Measurements from ENCODE around the gene BTG2. TPM values are rescaled to one million over a fixed set of nuclear protein-coding genes. Genes with fewer than 3 reads are reported as not detected.

The BTG2 gene
- total RNA-seq, 1 experiment from 2014 or later = 2.2 TPM

DNA sequence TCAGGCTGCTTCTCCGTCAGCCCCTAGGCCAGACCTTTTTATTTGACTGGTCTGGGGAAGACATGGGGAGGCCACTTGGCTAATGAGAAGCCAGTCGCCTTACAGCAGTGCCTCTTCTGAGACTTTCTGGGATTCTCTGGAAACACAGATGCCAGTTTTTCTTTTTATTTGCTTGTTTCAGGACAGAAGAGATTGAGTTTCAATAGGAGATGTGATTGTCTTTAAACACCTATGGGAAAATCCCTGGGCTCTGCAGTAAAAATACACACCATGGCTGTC lies 15.4 kb upstream of the BTG2 start:
- Histone ChIP-seq H3K4me1 (ENCODE audit: insufficient read depth, low read length) (no peaks in the 10 kb centered on the region; the same call in 1 of the 2 replicates), H3K9ac (ENCODE audit: low read length) (no peak overlapping the region), H4K20me1 (ENCODE audit: low read length) (no peaks in the 10 kb centered on the region), H3K27me3 (ENCODE audit: low read length) (peaks cover 53% of the 10 kb centered on the region), H3K4me2 (ENCODE audit: low read length) (no peak overlapping the region), H3K9me3 (ENCODE audit: low read length) (no peaks in the 10 kb centered on the region), H3F3A (ENCODE audit: low read length, unreplicated experiment) (no peaks in the 10 kb centered on the region), H3K79me2 (ENCODE audit: low read length) (no peaks in the 10 kb centered on the region), H2AFZ (ENCODE audit: low read length) (no peak overlapping the region), H3K4me3 (ENCODE audit: low read length) (no peak overlapping the region), H3K27ac (ENCODE audit: low read length) (no peak overlapping the region), H3K36me3 (ENCODE audit: low read depth, low read length) (no peaks in the 10 kb centered on the region), H3K9me2 (replicated peaks; ENCODE audit: low read length) (no peaks in the 10 kb centered on the region)
- no TSS peak for BruUV-seq (replicated peaks)
- TF ChIP-seq EZH2 (IDR thresholded peaks at IDR 0.05; ENCODE audit: low read length, unreplicated experiment) (no peak), EZH2phosphoT487 (IDR thresholded peaks at IDR 0.05; ENCODE audit: borderline replicate concordance, low read length) (no peak), CTCF (conservative IDR thresholded peaks at IDR 0.05; ENCODE audit: low read depth, low read length) (no peak)
- POLR2A ChIA-PET (ENCODE audit: unreplicated experiment) = no interaction called here
- DNase-seq (no peak), ATAC-seq (no peak)
- CTCF ChIA-PET = interaction anchor here (0.5 to 0.6 kb wide), 2 partner anchors 30 to 51 kb away, joined by 3 read pairs; no protein-coding TSS in a partner anchor
- intact Hi-C loops (cut with micrococcal nuclease) = no loop called here

GRCh38 chr1:203290261-203291089 lies 14.8 kb upstream of the BTG2 start:
- H3F3A ChIP-seq (ENCODE audit: low read length, unreplicated experiment) = no peaks in the 10 kb centered on the region
- no peak overlapping the region for H3K9ac ChIP-seq (ENCODE audit: low read length)
- no peak for TF ChIP-seq EZH2phosphoT487 (IDR thresholded peaks at IDR 0.05; ENCODE audit: borderline replicate concordance, low read length)
- TF ChIP-seq EZH2 (IDR thresholded peaks at IDR 0.05; ENCODE audit: low read length, unreplicated experiment) = no peak
- TF ChIP-seq CTCF (conservative IDR thresholded peaks at IDR 0.05; ENCODE audit: low read depth, low read length) = no peak
- DNase-seq (no peak), ATAC-seq (no peak)
- no peak overlapping the region for H3K4me2 ChIP-seq (ENCODE audit: low read length)
- no peaks in the 10 kb centered on the region for H4K20me1 ChIP-seq (ENCODE audit: low read length)
- no TSS peak for BruUV-seq (replicated peaks)
- intact Hi-C loops (cut with micrococcal nuclease) = no loop called here
- H3K27ac ChIP-seq (ENCODE audit: low read length) = no peak overlapping the region
- H3K36me3 ChIP-seq (ENCODE audit: low read depth, low read length) = no peaks in the 10 kb centered on the region
- no peaks in the 10 kb centered on the region; the same call in 1 of the 2 replicates for H3K4me1 ChIP-seq (ENCODE audit: insufficient read depth, low read length)
- H3K4me3 ChIP-seq (ENCODE audit: low read length) = no peak overlapping the region
- ChIA-PET CTCF (interaction anchor here (0.6 kb wide), 1 partner anchor 251 kb away, joined by 3 read pairs; no protein-coding TSS in a partner anchor), POLR2A (ENCODE audit: unreplicated experiment) (no interaction called here)
- no peaks in the 10 kb centered on the region for H3K79me2 ChIP-seq (ENCODE audit: low read length)
- H3K27me3 ChIP-seq (ENCODE audit: low read length) = peaks cover 54% of the 10 kb centered on the region
- no peaks in the 10 kb centered on the region for H3K9me3 ChIP-seq (ENCODE audit: low read length)
- no peaks in the 10 kb centered on the region for H3K9me2 ChIP-seq (replicated peaks; ENCODE audit: low read length)
- H2AFZ ChIP-seq (ENCODE audit: low read length) = no peak overlapping the region

Data from PC-3 (cell line).